ENCODE measurements around the gene LIG1. TPM values are rescaled to one million over a fixed set of nuclear protein-coding genes. Genes with fewer than 3 reads are reported as not detected.

Gene LIG1
- total RNA-seq, 1 experiment from 2014 or later: 115 TPM

- no peak for TF ChIP-seq CTCF (conservative IDR thresholded peaks at IDR 0.05)
- no peak overlapping the region for H4K8ac ChIP-seq (replicated peaks; ENCODE audit: insufficient read length, low read depth, low read length)
Observed at GRCh38 chr19:48148576-48148975, 21.6 kb downstream of the LIG1 start.

More at GRCh38 chr19:48148576-48148975, 21.6 kb downstream of the LIG1 start:
- no peaks in the 10 kb centered on the region for H3K27me3 ChIP-seq (ENCODE audit: insufficient read depth, low read length)
- H3K18ac ChIP-seq (ENCODE audit: insufficient read length, low read depth, low read length): no peak overlapping the region
- H3T11ph ChIP-seq (ENCODE audit: low read length): no peak overlapping the region
- H3K9ac ChIP-seq (ENCODE audit: extremely low read depth, insufficient read length, low read length): no peak overlapping the region
- no peaks in the 10 kb centered on the region for H3K23me2 ChIP-seq (ENCODE audit: insufficient read length, low read depth, low read length, poor library complexity, severe bottlenecking)
- no peak overlapping the region for H2BK12ac ChIP-seq (ENCODE audit: insufficient read length, low read depth, low read length)
- no peak overlapping the region for H2AFZ ChIP-seq (ENCODE audit: low read length)
- no peak overlapping the region for H2BK5ac ChIP-seq (ENCODE audit: insufficient read length, low read length)
- H3K9me3 ChIP-seq (ENCODE audit: control insufficient read depth, low read depth, low read length): no peaks in the 10 kb centered on the region
- no CpG with 5 or more reads among the region's 9 CpGs for WGBS (ENCODE audit: extremely low coverage, insufficient read length, low lambda C conversion rate)
- H3K79me1 ChIP-seq (ENCODE audit: insufficient read depth, low read depth, low read length, poor library complexity, severe bottlenecking): no peaks in the 10 kb centered on the region
- H3K27ac Mint-ChIP-seq: peak overlapping the region in 1 of 3 experiments; percentile 76; a peak in 1 of 7 replicates
- no peaks in the 10 kb centered on the region for H3K9me3 Mint-ChIP-seq
- no peak for DNase-seq
- no peaks in the 10 kb centered on the region for H4K20me1 ChIP-seq (ENCODE audit: control insufficient read depth, insufficient read depth, insufficient read length)
- H2BK15ac ChIP-seq (ENCODE audit: low read depth, low read length): no peak overlapping the region
- peaks cover 14 to 84% (median 80%) of the 10 kb centered on the region in 3 experiments; a peak in 6 of 7 replicates for H3K36me3 Mint-ChIP-seq (ENCODE audit: insufficient read depth in 1 of 3, low read depth in 3 of 3)
- H3K4me3 Mint-ChIP-seq: no peak overlapping the region
- H3K27ac ChIP-seq (ENCODE audit: insufficient read length, low read depth, low read length): no peak overlapping the region
- H4K5ac ChIP-seq (ENCODE audit: insufficient read length, low read depth, low read length): no peak overlapping the region
- H3K14ac ChIP-seq (ENCODE audit: insufficient read depth, low read length): no peak overlapping the region
- no peaks in the 10 kb centered on the region for H3K4me1 ChIP-seq (ENCODE audit: insufficient read depth, low read length)
- H3K4me1 Mint-ChIP-seq: no peaks in the 10 kb centered on the region
- no peak overlapping the region for H4K91ac ChIP-seq (ENCODE audit: insufficient read length, low read depth, low read length)
- no peak overlapping the region for H2BK120ac ChIP-seq (ENCODE audit: low read depth, low read length, poor library complexity, severe bottlenecking)
- H2BK20ac ChIP-seq (ENCODE audit: low read depth, low read length, poor library complexity, severe bottlenecking): no peak overlapping the region
- no peak overlapping the region for H3K56ac ChIP-seq (ENCODE audit: insufficient read length, low read depth, low read length)
- H3K79me2 ChIP-seq (ENCODE audit: insufficient read depth, low read length): no peaks in the 10 kb centered on the region
- no peak overlapping the region for H3K23ac ChIP-seq (ENCODE audit: insufficient read length, low read depth, low read length)
- H3K4me2 ChIP-seq (ENCODE audit: insufficient read depth, insufficient read length, low read length): no peak overlapping the region
- no peak overlapping the region for H2AK5ac ChIP-seq (ENCODE audit: insufficient read length, low read length)
- H3K4ac ChIP-seq (ENCODE audit: low read depth, low read length): no peak overlapping the region
- H3K27me3 Mint-ChIP-seq (ENCODE audit: low read depth): no peaks in the 10 kb centered on the region

Data from H9 (cell line).